ENCODE results near the gene GMDS. TPM values are rescaled to one million over a fixed set of nuclear protein-coding genes. Genes with fewer than 3 reads are reported as not detected.

GMDS gene
- total and polyA plus RNA-seq, 2 experiments from 2014 or later: 30.1 to 36.5 TPM

- no peaks in the 10 kb centered on the region for H3K9me3 Mint-ChIP-seq
- no peaks in the 10 kb centered on the region for H3K4me1 Mint-ChIP-seq
- Histone ChIP-seq H4K20me1 (replicated peaks; ENCODE audit: insufficient read depth) (no peaks in the 10 kb centered on the region), H3K36me3 (ENCODE audit: insufficient read depth) (no peaks in the 10 kb centered on the region), H3K4me1 (ENCODE audit: insufficient read depth) (no peaks in the 10 kb centered on the region), H3K4me3 (no peak overlapping the region), H2AFZ (no peak overlapping the region), H3K9me2 (ENCODE audit: insufficient read depth) (peaks cover 4% of the 10 kb centered on the region; the same call in 1 of the 2 replicates), H3K27ac (ENCODE audit: low read depth) (no peak overlapping the region), H3K4me2 (no peak overlapping the region), H3K27me3 (ENCODE audit: insufficient read depth) (no peaks in the 10 kb centered on the region), H3K79me2 (replicated peaks; ENCODE audit: insufficient read depth) (no peaks in the 10 kb centered on the region), H3F3A (replicated peaks; ENCODE audit: low read depth) (no peaks in the 10 kb centered on the region)
- no peak overlapping the region for H3K27ac Mint-ChIP-seq
- no peak for DNase-seq (ENCODE audit: low spot score)
- peaks cover 8% of the 10 kb centered on the region for H3K27me3 Mint-ChIP-seq (ENCODE audit: insufficient read depth, low read depth, poor library complexity)
- ATAC-seq: no peak
- H3K4me3 Mint-ChIP-seq: no peak overlapping the region
- TF ChIP-seq REST (IDR thresholded peaks at IDR 0.05; ENCODE audit: unreplicated experiment) (no peak), ZNF114 (CRISPR knock-in tag; IDR thresholded peaks at IDR 0.05) (no peak), ZNF331 (CRISPR knock-in tag; IDR thresholded peaks at IDR 0.05; ENCODE audit: low read depth) (no peak)
- no peaks in the 10 kb centered on the region for H3K36me3 Mint-ChIP-seq (ENCODE audit: low read depth)
Observed at GRCh38 chr6:1586256-1586655, 659.1 kb downstream of the GMDS start.

GRCh38 chr6:1585669-1586049 lies 659.7 kb downstream of the GMDS start:
- Mint-ChIP-seq H3K27me3 (ENCODE audit: insufficient read depth, low read depth, poor library complexity) (peaks cover 8% of the 10 kb centered on the region), H3K4me1 (no peaks in the 10 kb centered on the region), H3K27ac (no peak overlapping the region), H3K4me3 (no peak overlapping the region), H3K9me3 (no peaks in the 10 kb centered on the region), H3K36me3 (ENCODE audit: low read depth) (no peaks in the 10 kb centered on the region)
- no peaks in the 10 kb centered on the region for H3F3A ChIP-seq (replicated peaks; ENCODE audit: low read depth)
- H3K9me2 ChIP-seq (ENCODE audit: insufficient read depth): peaks cover 4% of the 10 kb centered on the region; the same call in 1 of the 2 replicates
- no peaks in the 10 kb centered on the region for H3K4me1 ChIP-seq (ENCODE audit: insufficient read depth)
- H4K20me1 ChIP-seq (replicated peaks; ENCODE audit: insufficient read depth): no peaks in the 10 kb centered on the region
- ATAC-seq (no peak), DNase-seq (ENCODE audit: low spot score) (no peak)
- no peak overlapping the region for H3K27ac ChIP-seq (ENCODE audit: low read depth)
- H2AFZ ChIP-seq: no peak overlapping the region; the same call in 1 of the 2 replicates
- no peak overlapping the region for H3K4me3 ChIP-seq
- no peaks in the 10 kb centered on the region for H3K79me2 ChIP-seq (replicated peaks; ENCODE audit: insufficient read depth)
- H3K36me3 ChIP-seq (ENCODE audit: insufficient read depth): no peaks in the 10 kb centered on the region
- no peak overlapping the region for H3K4me2 ChIP-seq
- no peaks in the 10 kb centered on the region for H3K27me3 ChIP-seq (ENCODE audit: insufficient read depth)
- no peak for TF ChIP-seq EZH2 (IDR thresholded peaks at IDR 0.05; ENCODE audit: low read depth, unreplicated experiment)
- no peak for TF ChIP-seq CREB1 (CRISPR knock-in tag; IDR thresholded peaks at IDR 0.05; ENCODE audit: low read depth)
- no peak for TF ChIP-seq ZNF114 (CRISPR knock-in tag; IDR thresholded peaks at IDR 0.05)
- no peak for TF ChIP-seq ZNF462 (CRISPR knock-in tag; IDR thresholded peaks at IDR 0.05)
- TF ChIP-seq ZNF331 (CRISPR knock-in tag; IDR thresholded peaks at IDR 0.05; ENCODE audit: low read depth): no peak
- TF ChIP-seq CTCF (conservative IDR thresholded peaks at IDR 0.05; ENCODE audit: low read depth in 2 of 2): no peak
- TF ChIP-seq EZH2phosphoT487 (IDR thresholded peaks at IDR 0.05; ENCODE audit: unreplicated experiment): no peak
- no peak for TF ChIP-seq STAT1 (IDR thresholded peaks at IDR 0.05; ENCODE audit: unreplicated experiment)
- no peak for TF ChIP-seq NANOG (IDR thresholded peaks at IDR 0.05; ENCODE audit: borderline replicate concordance)
- no peak for TF ChIP-seq JUNB (IDR thresholded peaks at IDR 0.05; ENCODE audit: unreplicated experiment)
